ENCODE data around the gene ZNF835. TPM values are rescaled to one million over a fixed set of nuclear protein-coding genes. Genes with fewer than 3 reads are reported as not detected.

Gene ZNF835
- total and polyA plus RNA-seq, 10 of the 15 experiments (the other 5 are each of a cell fraction or from before 2014, with no cell fraction given), result not detected

DNA sequence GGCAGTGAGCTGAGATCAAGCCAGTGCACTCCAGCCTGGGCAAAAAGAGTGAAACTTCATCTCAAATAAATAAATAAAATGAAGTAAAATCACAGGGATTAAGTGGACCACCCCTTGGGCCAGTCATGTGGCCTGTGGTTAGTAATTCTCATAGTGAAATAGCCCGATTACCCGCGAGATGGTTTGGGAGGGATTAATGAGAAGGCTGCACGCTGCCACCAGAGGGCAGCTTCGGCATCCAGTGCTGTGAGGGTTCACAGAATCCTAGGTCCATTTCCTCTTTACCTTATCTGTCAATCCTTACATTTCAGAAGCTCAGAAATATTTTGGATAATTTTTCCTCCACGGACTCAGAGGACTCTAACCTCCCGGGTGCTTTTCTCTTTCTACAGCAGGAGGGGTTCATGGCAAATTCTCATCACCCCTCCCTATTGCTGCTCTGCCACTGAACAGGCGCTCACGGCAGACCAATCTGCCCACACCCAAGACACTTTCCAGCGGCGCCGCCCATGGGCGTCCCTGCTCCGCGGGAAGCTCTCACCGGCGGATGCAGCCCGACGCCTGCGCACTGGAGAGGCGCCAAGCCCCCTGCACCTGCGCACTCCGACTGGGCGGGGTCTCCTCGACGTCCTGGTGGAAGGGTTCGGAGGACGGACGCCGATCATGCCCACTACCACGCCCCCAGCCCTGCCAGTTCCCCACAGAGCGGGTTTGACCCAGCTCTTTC lies 11.0 kb downstream of the ZNF835 start (continued):
- TF ChIP-seq E2F4 (IDR thresholded peaks at IDR 0.05; ENCODE audit: low read depth, low read length) (no peak), CEBPB (IDR thresholded peaks at IDR 0.05; ENCODE audit: borderline replicate concordance in 1 of 2, low read depth in 2 of 2, low read length in 2 of 2) (no peak)

DNA sequence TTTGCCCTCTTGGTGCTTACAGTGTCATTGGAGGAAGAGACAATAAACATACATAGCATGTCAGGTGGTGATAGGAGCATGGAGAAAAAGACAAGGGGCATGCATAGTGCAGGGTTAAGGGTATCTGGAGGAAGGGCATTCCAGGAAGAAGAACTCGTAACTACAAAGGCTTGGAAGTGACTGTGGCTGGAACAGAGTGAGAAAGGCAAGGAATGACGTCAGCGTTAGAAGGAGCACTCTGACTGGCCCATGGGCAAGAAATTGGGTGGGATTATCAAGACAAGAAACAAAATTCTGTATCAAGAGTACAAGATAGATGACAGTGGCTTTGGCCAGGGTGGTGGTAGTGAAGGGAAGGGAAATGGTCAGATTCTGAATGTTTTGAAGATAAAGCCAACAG lies 17.4 kb downstream of the ZNF835 start:
- SMC1A ChIA-PET (ENCODE audit: uncharacterized antibody, unreplicated experiment), result no interaction called here
- TF ChIP-seq ZNF687 (IDR thresholded peaks at IDR 0.05) (no peak), TAF1 (IDR thresholded peaks at IDR 0.05; ENCODE audit: borderline replicate concordance, low read depth, low read length) (no peak), GABPA (IDR thresholded peaks at IDR 0.05; ENCODE audit: low read depth) (no peak), BACH1 (IDR thresholded peaks at IDR 0.05; ENCODE audit: borderline replicate concordance) (no peak), POU2F2 (IDR thresholded peaks at IDR 0.05; ENCODE audit: borderline replicate concordance, low read depth, low read length) (no peak), ZZZ3 (IDR thresholded peaks at IDR 0.05; ENCODE audit: control insufficient read depth, insufficient read length, low read depth) (no peak), RELA (IDR thresholded peaks at IDR 0.05; ENCODE audit: borderline replicate concordance, partially characterized antibody) (no peak), E2F4 (IDR thresholded peaks at IDR 0.05; ENCODE audit: low read depth, low read length) (no peak), FOXM1 (IDR thresholded peaks at IDR 0.05; ENCODE audit: low read depth, low read length) (no peak)
- TF ChIP-seq, protein P1, sequence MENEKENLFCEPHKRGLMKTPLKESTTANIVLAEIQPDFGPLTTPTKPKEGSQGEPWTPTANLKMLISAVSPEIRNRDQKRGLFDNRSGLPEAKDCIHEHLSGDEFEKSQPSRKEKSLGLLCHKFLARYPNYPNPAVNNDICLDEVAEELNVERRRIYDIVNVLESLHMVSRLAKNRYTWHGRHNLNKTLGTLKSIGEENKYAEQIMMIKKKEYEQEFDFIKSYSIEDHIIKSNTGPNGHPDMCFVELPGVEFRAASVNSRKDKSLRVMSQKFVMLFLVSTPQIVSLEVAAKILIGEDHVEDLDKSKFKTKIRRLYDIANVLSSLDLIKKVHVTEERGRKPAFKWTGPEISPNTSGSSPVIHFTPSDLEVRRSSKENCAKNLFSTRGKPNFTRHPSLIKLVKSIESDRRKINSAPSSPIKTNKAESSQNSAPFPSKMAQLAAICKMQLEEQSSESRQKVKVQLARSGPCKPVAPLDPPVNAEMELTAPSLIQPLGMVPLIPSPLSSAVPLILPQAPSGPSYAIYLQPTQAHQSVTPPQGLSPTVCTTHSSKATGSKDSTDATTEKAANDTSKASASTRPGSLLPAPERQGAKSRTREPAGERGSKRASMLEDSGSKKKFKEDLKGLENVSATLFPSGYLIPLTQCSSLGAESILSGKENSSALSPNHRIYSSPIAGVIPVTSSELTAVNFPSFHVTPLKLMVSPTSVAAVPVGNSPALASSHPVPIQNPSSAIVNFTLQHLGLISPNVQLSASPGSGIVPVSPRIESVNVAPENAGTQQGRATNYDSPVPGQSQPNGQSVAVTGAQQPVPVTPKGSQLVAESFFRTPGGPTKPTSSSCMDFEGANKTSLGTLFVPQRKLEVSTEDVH (IDR thresholded peaks at IDR 0.05; ENCODE audit: low read depth, partially characterized antibody), result no peak

More for the DNA sequence above, 17.4 kb downstream of the ZNF835 start:
- WGBS (ENCODE audit: insufficient coverage, insufficient replicate concordance, low lambda C conversion rate, missing lambda C conversion rate), result 32% methylated on average over 3 of the region's 3 CpGs
- no peak overlapping the region for H2AFZ ChIP-seq (ENCODE audit: control insufficient read depth, low read depth, low read length)
- no peak overlapping the region for H3K4me2 ChIP-seq (ENCODE audit: control insufficient read depth, insufficient read depth)
- BruUV-seq (replicated peaks), result no TSS peak
- no peak for ATAC-seq
- ChIA-PET POLR2A (no interaction called here), CTCF (no interaction called here), RAD21 (ENCODE audit: unreplicated experiment) (no interaction called here)
- DNase-seq (ENCODE audit: low read depth, low spot score), result no peak
- H3K27ac ChIP-seq (ENCODE audit: control insufficient read depth, insufficient read depth), result no peak overlapping the region
- intact Hi-C loops (cut with micrococcal nuclease; ENCODE audit: unreplicated experiment) (no loop called here), in situ Hi-C loops (cut with MboI) (no loop called here)
- no peak overlapping the region for H3K9ac ChIP-seq (ENCODE audit: control insufficient read depth, insufficient read depth, low read length)
- H3K4me1 ChIP-seq (ENCODE audit: control insufficient read depth, insufficient read depth, low read length), result no peaks in the 10 kb centered on the region
- no peaks in the 10 kb centered on the region; the same call in 2 of the 3 replicates for H3K9me3 ChIP-seq (replicated peaks; ENCODE audit: control insufficient read depth, insufficient read depth, low read length)
- no peaks in the 10 kb centered on the region for H3K79me2 ChIP-seq (ENCODE audit: control insufficient read depth, insufficient read depth, low read length)
- H4K20me1 ChIP-seq (ENCODE audit: control insufficient read depth, insufficient read depth), result no peaks in the 10 kb centered on the region
- no peak for FAIRE-seq
- H3K4me3 ChIP-seq, result no peak overlapping the region
- no peaks in the 10 kb centered on the region for H3K27me3 ChIP-seq (replicated peaks in 1 of 2; ENCODE audit: control insufficient read depth in 2 of 2, insufficient read depth in 2 of 2, low read length in 1 of 2)
- H3K36me3 ChIP-seq (ENCODE audit: control insufficient read depth in 2 of 2, insufficient read depth in 2 of 2, low read length in 1 of 2), result no peaks in the 10 kb centered on the region

Data from GM12878 (cell line).